Duodenal mucosa (tissue), 2 donors: ENCODE data around the gene ATRIP.
"Not testable (repeated sequence)": the region's sequence is repeated elsewhere in the genome, so short reads cannot be mapped to it uniquely, and the experiment has no call there.

Experiments
- H3K27ac ChIP-seq: one replicate; pipeline ENCODE4 v1.7.0; 2013; ENCODE audit warnings: low read depth, low read length
- H3K27me3 ChIP-seq, 2 donors: one replicate each; pipeline ENCODE4 v1.7.0; 2013; ENCODE audit warnings: low read length in 2 of 2, control low read depth in 1 of 2; ENCODE audit not compliant: insufficient read depth in 2 of 2, control insufficient read depth in 1 of 2
- H3K36me3 ChIP-seq, 2 donors: one replicate each; pipeline ENCODE4 v1.7.0; 2013; ENCODE audit warnings: low read length in 2 of 2, control low read depth in 1 of 2; ENCODE audit not compliant: insufficient read depth in 2 of 2, control insufficient read depth in 1 of 2
- H3K4me1 ChIP-seq, 2 donors: one replicate each; pipeline ENCODE4 v1.7.0; 2013; ENCODE audit warnings: low read length in 2 of 2, control low read depth in 1 of 2; ENCODE audit not compliant: insufficient read depth in 2 of 2, control insufficient read depth in 1 of 2
- H3K4me3 ChIP-seq, 2 donors: one replicate each; pipeline ENCODE4 v1.7.0; 2013; ENCODE audit warnings: low read length in 2 of 2, low read depth in 1 of 2
- H3K9ac ChIP-seq, 2 donors: one replicate each; pipeline ENCODE4 v1.7.0; 2013; ENCODE audit warnings: low read length in 2 of 2, low read depth in 1 of 2
- H3K9me3 ChIP-seq, 2 donors: one replicate each; pipeline ENCODE4 v1.7.0; 2013; ENCODE audit warnings: low read length in 2 of 2, control low read depth in 1 of 2; ENCODE audit not compliant: control insufficient read depth in 1 of 2

ATRIP gene

DNA sequence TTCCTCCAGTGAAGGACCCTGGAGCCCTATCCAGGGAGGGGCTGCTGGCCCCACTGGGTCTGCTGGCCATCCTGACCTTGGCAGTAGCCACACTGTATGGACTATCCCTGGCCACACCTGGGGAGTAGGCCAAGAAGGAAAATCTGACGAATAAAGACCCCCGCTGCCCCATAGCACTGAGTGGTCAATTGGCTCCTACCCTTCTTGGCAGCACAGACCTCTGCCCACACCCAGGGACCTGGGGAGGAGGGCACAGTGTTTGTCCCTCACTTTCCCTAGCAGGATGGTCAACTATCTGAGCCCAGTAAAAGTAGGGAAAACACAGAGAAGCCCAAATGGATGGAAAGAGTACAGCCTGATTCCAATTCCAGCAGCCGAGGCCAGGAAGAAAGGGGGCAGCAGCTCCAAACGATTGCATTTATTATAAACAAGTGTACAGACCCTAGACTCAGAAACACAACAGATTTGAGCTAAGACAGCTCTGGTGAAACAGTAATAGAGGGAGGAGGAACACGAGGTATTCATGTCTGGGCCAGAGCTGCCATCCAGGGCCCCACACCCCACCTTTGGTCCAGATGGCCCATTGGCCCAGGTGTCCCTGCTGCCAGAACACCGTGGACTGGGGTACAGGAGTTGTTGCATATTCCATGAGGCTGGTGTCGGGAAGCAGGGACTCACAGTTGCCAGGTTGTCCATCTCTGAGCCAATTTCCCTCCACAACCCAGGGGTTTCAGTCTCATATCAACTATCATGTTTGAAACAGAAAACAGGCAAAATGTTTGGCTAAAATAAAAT is 21.1 kb downstream of the ATRIP start:
- peaks cover 8 to 35% of the 10 kb centered on the region in 2 donors for H3K36me3 ChIP-seq
- H3K4me3 ChIP-seq, result peak overlapping the region; percentile 78 to 79
- no peaks in the 10 kb centered on the region for H3K9me3 ChIP-seq
- H3K4me1 ChIP-seq, result peaks cover 46 to 72% of the 10 kb centered on the region in 2 donors
- H3K27me3 ChIP-seq, result no peaks in the 10 kb centered on the region
- peak overlapping the region; percentile 100 for H3K27ac ChIP-seq
- H3K9ac ChIP-seq, result peak overlapping the region; percentile 93 to 98

DNA sequence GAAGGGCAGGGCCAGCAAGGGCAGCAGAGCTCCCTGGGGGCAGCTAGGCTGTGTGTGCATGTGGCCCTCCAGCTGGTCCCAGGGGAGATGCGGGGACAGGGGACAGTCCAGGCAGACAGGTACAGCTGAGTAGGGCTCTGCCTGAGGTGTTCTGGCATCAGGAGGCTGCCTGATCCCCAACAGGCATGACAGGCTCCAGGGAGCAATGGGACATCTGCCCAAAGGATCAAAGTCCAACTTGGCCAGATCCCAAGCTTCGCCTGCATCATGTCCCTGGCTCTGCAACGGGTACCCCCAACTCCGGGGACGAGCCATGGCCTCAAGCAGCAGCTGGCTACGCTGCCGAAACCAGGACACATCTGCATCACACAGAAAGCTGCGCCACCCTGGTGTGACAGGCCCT is 21.8 kb downstream of the ATRIP start:
- Histone ChIP-seq H3K27me3 (no peaks in the 10 kb centered on the region), H3K36me3 (peaks cover 8 to 35% of the 10 kb centered on the region in 2 donors), H3K4me1 (peaks cover 48 to 76% of the 10 kb centered on the region in 2 donors), H3K9ac (peak overlapping the region in 1 of 2 donors; percentile 98), H3K27ac (no peak overlapping the region), H3K4me3 (peak overlapping the region in 1 of 2 donors; percentile 28), H3K9me3 (no peaks in the 10 kb centered on the region)

DNA sequence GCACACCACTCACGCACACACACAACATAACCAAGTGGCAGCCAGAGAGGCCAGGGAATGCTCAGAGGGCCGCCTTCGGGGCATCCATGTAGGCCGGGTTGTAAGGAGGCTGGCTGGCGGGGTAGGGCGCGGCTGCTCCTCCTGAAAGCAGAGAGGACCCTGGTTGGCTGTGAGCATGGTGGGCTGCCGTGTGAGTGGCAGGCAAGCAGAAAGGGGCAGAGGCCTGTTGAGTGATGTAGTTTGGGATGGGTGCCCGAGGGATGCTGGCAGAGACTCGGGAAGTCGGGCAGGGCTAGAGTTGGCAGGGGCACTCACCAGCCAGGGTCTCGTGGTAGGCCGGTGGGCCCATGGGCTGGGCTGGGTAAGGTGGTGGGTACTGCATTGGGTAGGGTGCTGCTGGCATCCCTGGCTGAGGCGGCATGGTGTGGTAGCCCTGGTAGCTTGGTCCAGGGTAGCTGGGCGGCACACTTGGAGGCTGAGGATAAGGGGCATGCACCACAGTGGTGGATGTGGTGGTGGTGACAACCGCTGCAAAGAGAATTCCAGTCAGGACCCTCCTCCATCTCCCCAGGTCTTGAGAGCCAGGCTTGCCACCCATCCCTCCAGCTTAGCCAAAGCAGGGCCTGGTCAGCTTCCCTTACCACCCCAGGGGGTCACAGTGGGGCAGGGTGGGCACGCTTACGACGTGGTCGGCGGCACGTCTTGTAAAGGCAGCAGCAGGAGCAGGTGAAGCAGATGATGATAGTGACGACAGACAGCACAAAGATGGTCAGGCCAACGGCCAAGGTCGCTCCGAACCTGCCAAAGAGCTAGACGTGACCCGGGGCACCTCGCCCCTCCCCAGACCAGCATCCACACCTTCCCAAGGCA is 22.7 kb downstream of the ATRIP start:
- H3K4me1 ChIP-seq, result peaks cover 52 to 80% of the 10 kb centered on the region in 2 donors
- H3K36me3 ChIP-seq, result peaks cover 8 to 35% of the 10 kb centered on the region in 2 donors
- no peaks in the 10 kb centered on the region for H3K9me3 ChIP-seq
- H3K4me3 ChIP-seq, result peak overlapping the region in 1 of 2 donors; percentile 1
- no peak overlapping the region for H3K9ac ChIP-seq
- no peaks in the 10 kb centered on the region for H3K27me3 ChIP-seq
- H3K27ac ChIP-seq, result no peak overlapping the region

DNA sequence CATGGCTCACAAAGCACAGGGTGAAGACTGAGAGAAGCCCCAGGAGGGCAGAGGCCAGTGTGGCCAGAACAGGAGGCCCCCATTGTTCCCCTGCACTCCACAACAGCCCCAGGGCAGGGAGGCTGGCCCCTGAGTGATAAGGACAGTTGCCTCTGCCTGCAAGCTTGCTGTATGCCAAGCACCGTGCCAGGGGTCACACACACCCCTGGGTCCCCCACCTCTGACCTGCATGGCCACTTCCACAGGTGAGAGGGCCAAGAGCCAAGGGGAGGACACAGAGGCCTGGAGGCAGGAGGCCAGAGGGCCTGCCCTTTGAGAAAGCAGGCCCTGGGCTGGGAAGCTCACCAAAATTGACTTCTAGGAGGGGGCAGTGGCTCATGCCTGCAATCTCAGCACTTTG is 23.7 kb downstream of the ATRIP start:
- Histone ChIP-seq H3K9me3 (no peaks in the 10 kb centered on the region), H3K9ac (no peak overlapping the region), H3K27ac (no peak overlapping the region), H3K27me3 (no peaks in the 10 kb centered on the region), H3K36me3 (peaks cover 8 to 35% of the 10 kb centered on the region in 2 donors), H3K4me3 (peak overlapping the region in 1 of 2 donors; percentile 16), H3K4me1 (peaks cover 48 to 75% of the 10 kb centered on the region in 2 donors)

DNA sequence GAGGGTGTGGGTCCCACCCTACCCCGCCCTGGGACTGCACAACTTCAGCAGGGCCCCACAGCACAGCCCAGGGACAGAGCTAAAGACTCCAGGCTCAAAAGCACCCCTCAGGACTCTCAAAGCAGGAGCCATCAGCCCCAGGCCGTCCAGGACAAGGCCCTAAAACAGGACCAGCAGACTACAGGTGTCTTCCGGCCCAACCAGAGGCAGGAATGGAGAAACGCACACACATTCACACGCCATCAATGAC is 26.1 kb downstream of the ATRIP start:
- Histone ChIP-seq H3K27ac (peak overlapping the region; percentile 94), H3K9ac (peak overlapping the region; percentile 97 to 99), H3K4me3 (peak overlapping the region; percentile 90 to 94), H3K4me1 (peaks cover 32 to 52% of the 10 kb centered on the region in 2 donors), H3K9me3 (no peaks in the 10 kb centered on the region), H3K36me3 (peaks cover 8 to 26% of the 10 kb centered on the region in 2 donors), H3K27me3 (no peaks in the 10 kb centered on the region)

DNA sequence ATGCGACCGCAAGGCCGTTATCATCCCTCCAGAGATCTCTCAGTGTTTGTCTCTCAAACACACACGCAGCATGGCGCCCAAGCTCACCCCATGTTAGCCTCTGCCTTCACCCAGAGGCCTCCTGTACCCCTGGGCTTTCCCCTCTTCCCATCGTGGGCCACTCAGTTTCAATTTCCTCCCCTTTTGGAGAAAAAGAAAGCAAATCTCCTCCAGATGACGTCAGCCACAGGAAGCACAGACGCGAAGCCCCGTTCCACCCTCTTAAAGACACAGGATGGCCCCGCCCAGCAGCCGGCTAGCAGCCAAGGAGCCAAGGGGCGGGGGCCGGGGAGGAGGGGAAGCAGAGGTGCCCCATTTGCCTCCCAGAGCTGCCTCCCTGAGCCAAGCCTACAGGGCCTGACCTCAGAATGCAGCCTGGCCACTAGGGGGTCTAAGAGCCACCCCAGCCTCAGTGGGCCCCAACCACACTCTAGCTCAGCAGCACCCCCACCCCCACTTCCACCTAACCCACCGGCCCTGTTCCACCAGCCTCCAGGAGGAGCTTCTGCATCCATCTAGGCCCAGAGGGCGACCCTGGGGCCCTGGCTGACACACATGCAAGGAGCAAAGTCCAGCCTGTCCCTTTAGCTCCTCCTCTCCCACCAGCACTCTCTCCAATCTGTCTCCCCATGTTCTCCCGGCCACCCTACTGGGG is 26.5 kb downstream of the ATRIP start:
- Histone ChIP-seq H3K36me3 (peaks cover 8 to 22% of the 10 kb centered on the region in 2 donors), H3K9ac (peak overlapping the region; percentile 97 to 99)

DNA sequence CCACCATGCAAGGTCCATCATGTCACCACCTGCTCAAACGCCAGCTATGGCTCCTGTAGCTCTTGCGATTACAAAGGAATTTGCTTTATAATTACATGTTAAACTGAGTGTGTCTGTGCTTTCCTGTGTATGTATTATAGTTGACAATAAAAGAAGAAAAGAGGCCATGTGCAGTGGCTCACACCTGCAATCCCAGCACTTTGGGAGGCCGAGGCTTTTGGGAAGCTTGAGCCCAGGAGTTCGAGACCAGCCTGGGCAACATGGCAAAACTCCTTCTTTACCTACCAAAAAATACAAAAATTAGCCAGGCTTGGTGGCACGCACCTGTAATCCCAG is 27.0 kb downstream of the ATRIP start:
- H3K27ac ChIP-seq, result peak overlapping the region; percentile 94
- H3K4me1 ChIP-seq, result peaks cover 22 to 42% of the 10 kb centered on the region in 2 donors
- peak overlapping the region; percentile 90 to 94 for H3K4me3 ChIP-seq

More for the DNA sequence above, 26.5 kb downstream of the ATRIP start:
- H3K9me3 ChIP-seq, result no peaks in the 10 kb centered on the region
- peaks cover 28 to 47% of the 10 kb centered on the region in 2 donors for H3K4me1 ChIP-seq
- H3K27me3 ChIP-seq, result no peaks in the 10 kb centered on the region
- H3K4me3 ChIP-seq, result peak overlapping the region; percentile 90 to 94
- H3K27ac ChIP-seq, result peak overlapping the region; percentile 94

DNA sequence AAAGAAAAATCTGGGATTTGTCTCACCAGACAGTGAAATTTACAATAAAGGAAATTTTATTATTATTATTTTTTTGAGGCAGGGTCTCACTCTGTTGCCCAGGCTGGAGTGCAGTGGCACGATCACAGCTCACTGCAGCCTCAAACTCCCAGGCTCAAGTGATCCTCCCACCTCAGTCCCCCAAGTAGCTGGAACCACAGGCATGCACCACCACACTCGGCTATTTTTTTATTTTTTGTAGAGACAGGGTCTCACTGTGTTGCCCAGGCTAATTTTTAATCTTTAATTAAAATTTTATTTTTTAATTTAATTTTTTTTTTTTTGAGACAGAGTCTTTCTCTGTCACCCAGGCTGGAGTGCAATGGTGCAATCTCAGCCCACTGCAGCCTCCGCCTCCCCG is 27.5 kb downstream of the ATRIP start:
- H3K9ac ChIP-seq, H3K9me3 ChIP-seq, H3K27me3 ChIP-seq, H3K4me3 ChIP-seq, H3K27ac ChIP-seq: not testable (repeated sequence)
- Histone ChIP-seq H3K4me1 (peaks cover 19 to 38% of the 10 kb centered on the region in 2 donors), H3K36me3 (peaks cover 5 to 13% of the 10 kb centered on the region in 2 donors)

More for the DNA sequence above, 27.0 kb downstream of the ATRIP start:
- H3K9me3 ChIP-seq, result no peaks in the 10 kb centered on the region
- H3K27me3 ChIP-seq, result no peaks in the 10 kb centered on the region
- peak overlapping the region; percentile 43 to 99 for H3K9ac ChIP-seq
- peaks cover 6 to 17% of the 10 kb centered on the region in 2 donors for H3K36me3 ChIP-seq

DNA sequence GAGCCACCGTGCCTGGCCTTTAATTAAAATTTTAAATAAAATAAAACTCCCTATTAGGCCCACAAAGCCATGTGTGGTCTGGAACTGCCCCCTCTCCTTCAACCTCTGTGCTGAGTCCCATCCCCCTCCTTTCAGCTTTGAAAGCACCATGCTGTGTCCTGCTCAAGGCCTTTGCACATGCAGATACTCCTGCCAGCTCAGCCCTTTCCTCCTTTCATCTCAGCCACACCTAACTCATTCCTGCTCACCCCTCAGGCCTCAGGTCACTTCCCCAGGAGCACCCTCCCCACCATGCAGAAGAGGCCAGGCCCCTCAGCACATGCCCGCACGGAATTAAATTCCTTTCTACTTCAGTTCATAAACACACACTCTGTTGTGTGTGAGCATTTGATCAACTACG is 28.1 kb downstream of the ATRIP start:
- Histone ChIP-seq H3K27ac (no peak overlapping the region), H3K36me3 (peaks cover 4 to 7% of the 10 kb centered on the region in 2 donors), H3K4me1 (peaks cover 14 to 32% of the 10 kb centered on the region in 2 donors)

More for the DNA sequence above, 28.1 kb downstream of the ATRIP start:
- no peaks in the 10 kb centered on the region for H3K27me3 ChIP-seq
- H3K9ac ChIP-seq, result no peak overlapping the region
- H3K4me3 ChIP-seq, result no peak overlapping the region
- H3K9me3 ChIP-seq, result no peaks in the 10 kb centered on the region
